Fibroblast of skin of right biceps (primary cell): Measurements from ENCODE around the gene RNF20.
A peak's percentile ranks its signal among the peaks of the same experiment; 100 is the strongest.
"Not testable (repeated sequence)": the region's sequence is repeated elsewhere in the genome, so short reads cannot be mapped to it uniquely, and the experiment has no call there.

Source experiments
- DNase-seq: peaks from one replicate; pipeline ENCODE4 v3.0.0-alpha.2; 2013

Gene RNF20

GRCh38 chr9:101536351-101536750 lies 2.7 kb downstream of the RNF20 start:
- DNase-seq = peak; percentile 27

GRCh38 chr9:101536938-101537337 lies 3.3 kb downstream of the RNF20 start:
- DNase-seq = peak; percentile 34

GRCh38 chr9:101540069-101540468 lies 6.4 kb downstream of the RNF20 start:
- DNase-seq = no peak

- DNase-seq = no peak
Observed at GRCh38 chr9:101543098-101543735, 9.6 kb downstream of the RNF20 start.

GRCh38 chr9:101549472-101550098 lies 15.9 kb downstream of the RNF20 start:
- DNase-seq = not testable (repeated sequence)

GRCh38 chr9:101561740-101562139 lies 28.1 kb downstream of the RNF20 start:
- DNase-seq = no peak

GRCh38 chr9:101562966-101563365 lies 29.3 kb downstream of the RNF20 start:
- no peak for DNase-seq

- DNase-seq = no peak
Observed at GRCh38 chr9:101564252-101564651, 30.6 kb downstream of the RNF20 start.

GRCh38 chr9:101566904-101567724 lies 33.5 kb downstream of the RNF20 start:
- peak; percentile 53 for DNase-seq

- no peak for DNase-seq
Observed at GRCh38 chr9:101567725-101568350, 34.2 kb downstream of the RNF20 start.

- DNase-seq = no peak
Observed at GRCh38 chr9:101569741-101570501, 36.3 kb downstream of the RNF20 start.

GRCh38 chr9:101571114-101571513 lies 37.5 kb downstream of the RNF20 start:
- no peak for DNase-seq

- DNase-seq = no peak
Observed at GRCh38 chr9:101572316-101572715, 38.7 kb downstream of the RNF20 start.

GRCh38 chr9:101574731-101575333 lies 41.2 kb downstream of the RNF20 start:
- DNase-seq = no peak

- DNase-seq = no peak
Observed at GRCh38 chr9:101578378-101578777, 44.7 kb downstream of the RNF20 start.

- no peak for DNase-seq
Observed at GRCh38 chr9:101579711-101580545, 46.3 kb downstream of the RNF20 start.

GRCh38 chr9:101582553-101582952 lies 48.9 kb downstream of the RNF20 start:
- DNase-seq = peak; percentile 84

GRCh38 chr9:101585740-101586139 lies 52.1 kb downstream of the RNF20 start:
- no peak for DNase-seq

- no peak for DNase-seq
Observed at GRCh38 chr9:101586651-101587050, 53.0 kb downstream of the RNF20 start.

- DNase-seq = peak; percentile 25
Observed at GRCh38 chr9:101587332-101588043, 53.8 kb downstream of the RNF20 start.

- peak; percentile 82 for DNase-seq
Observed at GRCh38 chr9:101590074-101590473, 56.4 kb downstream of the RNF20 start.
